HG03108 (cell line): ENCODE measurements around the gene TAF7.
"Not testable (repeated sequence)": the region's sequence is repeated elsewhere in the genome, so short reads cannot be mapped to it uniquely, and the experiment has no call there.

Source experiments
- ATAC-seq: cut with Tn5 transposase; IDR thresholded peaks from one replicate; pipeline ENCODE4 v1.9.1; 2021; ENCODE audit warnings: moderate library complexity; ENCODE audit not compliant: unreplicated experiment

Gene TAF7

GRCh38 chr5:141338538-141339306 lies 18.1 kb upstream of the TAF7 start, which contains the start of gene PCDHGA2:
PCDHGA2 (plus strand) TSS chr5:141338760.
- no peak for ATAC-seq

DNA sequence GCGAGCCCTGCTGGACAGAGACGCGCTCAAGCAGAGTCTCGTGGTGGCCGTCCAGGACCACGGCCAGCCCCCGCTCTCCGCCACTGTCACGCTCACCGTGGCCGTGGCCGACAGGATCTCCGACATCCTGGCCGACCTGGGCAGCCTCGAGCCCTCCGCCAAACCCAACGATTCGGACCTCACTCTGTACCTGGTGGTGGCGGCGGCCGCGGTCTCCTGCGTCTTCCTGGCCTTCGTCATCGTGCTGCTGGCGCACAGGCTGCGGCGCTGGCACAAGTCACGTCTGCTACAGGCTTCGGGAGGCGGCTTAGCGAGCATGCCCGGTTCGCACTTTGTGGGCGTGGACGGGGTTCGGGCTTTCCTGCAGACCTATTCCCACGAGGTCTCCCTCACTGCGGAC lies 12.0 kb upstream of the TAF7 start:
- not testable (repeated sequence) for ATAC-seq

DNA sequence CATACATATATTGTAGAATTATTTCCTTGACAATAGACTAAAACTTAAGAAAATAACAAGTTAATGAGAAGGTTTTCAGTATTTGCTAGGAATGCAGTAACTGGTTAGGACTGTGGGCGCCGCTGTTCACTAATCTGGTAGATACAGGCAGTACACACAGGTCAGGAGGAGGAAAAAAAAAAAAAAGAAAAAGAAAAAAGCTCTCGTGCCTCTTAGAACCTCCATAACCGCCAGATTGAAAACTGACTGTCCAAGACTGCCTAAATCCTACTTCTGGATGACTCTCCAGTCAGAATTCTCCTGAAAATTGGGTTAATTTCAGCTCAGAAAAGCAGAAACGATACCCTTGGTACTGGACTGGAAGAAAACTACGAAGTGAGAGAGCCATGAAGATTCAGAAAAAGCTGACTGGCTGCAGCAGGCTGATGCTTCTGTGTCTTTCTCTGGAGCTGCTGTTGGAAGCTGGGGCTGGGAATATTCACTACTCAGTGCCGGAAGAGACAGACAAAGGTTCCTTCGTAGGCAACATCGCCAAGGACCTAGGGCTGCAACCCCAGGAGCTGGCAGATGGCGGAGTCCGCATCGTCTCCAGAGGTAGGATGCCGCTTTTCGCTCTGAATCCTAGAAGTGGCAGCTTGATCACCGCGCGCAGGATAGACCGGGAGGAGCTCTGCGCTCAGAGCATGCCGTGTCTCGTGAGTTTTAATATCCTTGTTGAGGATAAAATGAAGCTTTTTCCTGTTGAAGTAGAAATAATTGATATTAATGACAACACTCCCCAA lies 9.9 kb upstream of the TAF7 start, which contains the start of gene PCDHGA1:
Gene PCDHGA1 (plus strand): TSS at position 216 of the 782 bp plus-strand sequence.
- no peak for ATAC-seq

- no peak for ATAC-seq
Observed at GRCh38 chr5:141328231-141328630, 7.6 kb upstream of the TAF7 start.

DNA sequence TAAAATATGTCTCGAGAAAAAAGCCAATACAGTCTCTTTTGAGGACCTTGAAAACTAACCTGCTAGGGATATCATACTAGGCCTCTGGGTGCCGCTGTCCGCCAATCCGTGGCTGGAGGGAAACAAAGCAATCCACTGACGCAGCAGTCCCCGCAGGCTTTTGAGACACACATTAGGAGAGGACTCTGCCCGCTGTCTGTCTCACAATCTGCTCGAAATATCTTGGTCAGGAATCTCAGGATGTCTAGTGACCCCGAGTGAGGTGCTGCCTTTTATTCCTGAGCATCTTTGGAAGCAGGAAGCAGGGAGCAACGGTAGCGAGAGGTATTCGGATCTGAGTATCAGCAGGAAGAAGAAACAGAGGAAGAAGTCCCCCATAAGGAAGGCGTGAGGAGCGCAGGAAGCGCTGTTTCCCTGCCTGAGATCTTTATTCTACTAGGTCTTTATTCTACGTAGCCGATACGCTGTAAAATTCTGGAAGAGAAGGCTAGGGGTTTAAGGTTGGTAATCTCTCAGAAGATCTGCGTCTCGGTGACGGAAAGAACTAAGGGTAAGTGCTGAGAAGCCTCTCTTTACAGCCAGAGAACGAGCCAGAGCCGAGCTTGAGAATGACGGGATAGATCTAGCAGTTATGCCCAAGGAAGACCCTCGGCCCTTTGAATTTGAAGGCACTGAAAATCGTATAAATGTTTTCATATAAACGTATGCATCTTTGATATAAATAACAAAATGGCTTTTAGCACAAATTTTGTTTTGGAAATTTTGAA lies 5.7 kb upstream of the TAF7 start:
- ATAC-seq: peak; percentile 69

GRCh38 chr5:141322261-141322660 lies 1.7 kb upstream of the TAF7 start:
- no peak for ATAC-seq

DNA sequence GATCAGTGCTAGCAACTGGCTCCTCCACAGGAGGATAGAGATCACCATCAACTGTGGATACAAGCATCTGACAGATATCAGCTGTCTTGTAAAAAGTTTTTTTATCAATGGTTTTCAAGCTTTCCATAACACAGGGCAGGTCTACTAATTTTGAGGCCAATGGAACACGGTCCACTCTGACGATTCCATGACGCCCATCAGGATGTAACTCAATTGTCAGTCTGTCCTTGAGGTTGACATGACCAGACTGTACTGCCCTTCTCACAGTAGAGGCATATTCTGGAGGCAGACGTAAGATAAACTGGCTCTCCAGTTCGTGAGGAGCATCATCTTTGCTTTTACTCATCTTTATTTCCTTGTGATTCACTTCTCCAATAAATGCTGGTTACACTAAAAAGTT lies 885 bp downstream of the TAF7 start:
- no peak for ATAC-seq

DNA sequence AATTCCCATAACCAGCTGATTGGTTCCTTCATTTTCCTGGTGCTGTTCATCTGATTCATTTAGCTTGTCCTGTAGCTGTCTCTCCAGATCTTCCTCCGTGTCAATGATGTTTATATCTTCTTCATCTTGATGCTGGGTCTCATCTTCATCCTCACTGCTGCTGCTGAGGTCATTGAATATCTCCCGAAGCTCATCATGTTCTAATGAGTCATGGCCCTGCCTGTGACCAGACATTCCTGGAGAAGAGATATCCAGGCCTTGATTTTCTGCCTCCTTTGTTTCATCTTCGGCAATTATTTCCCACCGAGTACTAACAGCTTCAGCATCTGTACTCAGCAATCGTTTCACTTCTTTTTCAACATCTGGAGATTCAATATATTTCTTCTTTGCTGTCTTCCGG lies 1.4 kb downstream of the TAF7 start:
- no peak for ATAC-seq

GRCh38 chr5:141316963-141317362 lies 3.6 kb downstream of the TAF7 start:
- ATAC-seq: not testable (repeated sequence)

DNA sequence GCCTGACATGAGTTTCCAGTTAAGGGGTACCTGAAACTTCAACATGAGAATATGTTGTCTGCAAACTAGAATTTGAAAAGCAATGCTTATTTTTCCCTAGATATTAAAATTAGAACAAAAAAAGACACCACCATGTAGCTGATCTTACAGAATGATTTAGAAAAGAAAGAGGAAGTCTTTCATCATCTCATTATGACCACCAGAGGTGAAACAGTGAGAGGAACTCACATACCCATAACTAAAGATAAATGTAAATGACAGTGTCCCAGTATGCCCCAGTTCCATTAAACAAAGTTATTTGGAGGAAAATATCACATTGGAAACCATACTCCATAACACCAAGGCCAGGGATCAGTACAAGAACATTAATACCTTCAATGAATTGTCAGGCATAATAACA lies 6.9 kb downstream of the TAF7 start:
- no peak for ATAC-seq

- ATAC-seq: no peak
Observed at GRCh38 chr5:141306630-141307029, 14.0 kb downstream of the TAF7 start.

DNA sequence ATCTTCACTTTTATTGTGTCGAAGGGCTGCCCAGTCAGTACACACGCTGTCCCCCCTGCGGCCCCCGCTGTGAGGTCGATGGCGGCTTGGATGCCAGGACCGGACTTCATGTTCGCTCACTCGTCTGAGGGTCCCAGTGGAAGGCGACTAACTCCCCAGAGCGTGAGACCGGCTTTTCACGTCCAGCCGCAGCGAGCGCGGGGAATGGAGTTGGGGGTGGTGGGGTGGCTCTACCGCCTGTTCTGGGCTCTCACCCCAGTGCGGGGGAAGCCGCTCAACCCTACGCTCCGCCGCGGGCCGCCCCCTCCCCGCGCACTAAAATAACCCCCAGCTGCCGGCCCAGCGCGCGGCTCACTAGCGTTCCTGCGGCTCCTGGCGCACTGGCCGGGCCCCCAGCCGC lies 16.8 kb downstream of the TAF7 start, which contains the start of gene SLC25A2:
Gene SLC25A2 (minus strand): TSS at position 294 of the 400 bp plus-strand sequence. CDS start 184 bp downstream, at position 110.
- no peak for ATAC-seq

DNA sequence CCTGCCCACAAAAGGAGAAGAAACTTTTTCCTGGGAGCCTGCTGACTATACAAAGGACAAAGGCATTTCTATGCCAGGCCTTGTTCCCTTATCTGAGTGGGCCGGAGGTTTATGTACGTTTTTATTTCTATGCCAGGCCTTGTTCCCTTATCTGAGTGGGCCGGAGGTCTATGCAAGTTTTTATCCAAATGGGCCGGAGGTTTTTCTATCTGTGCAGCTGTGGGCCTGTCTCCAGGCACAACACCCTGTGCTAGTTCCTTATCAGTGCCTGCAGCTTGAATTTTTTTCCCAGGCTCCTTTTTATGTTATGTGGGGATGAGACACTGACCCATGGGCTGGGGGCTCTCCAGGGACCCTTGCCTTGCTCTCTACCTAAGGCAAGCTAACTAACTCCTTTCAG lies 22.2 kb downstream of the TAF7 start:
- ATAC-seq: no peak

- no peak for ATAC-seq
Observed at GRCh38 chr5:141272906-141273305, 47.7 kb downstream of the TAF7 start.

- ATAC-seq: no peak
Observed at GRCh38 chr5:141269195-141269594, 51.4 kb downstream of the TAF7 start.
